Fibroblast of villous mesenchyme (primary cell): ENCODE measurements around the gene VAMP7. TPM values are rescaled to one million over a fixed set of nuclear protein-coding genes. Genes with fewer than 3 reads are reported as not detected.
"Not testable (repeated sequence)": the region's sequence is repeated elsewhere in the genome, so short reads cannot be mapped to it uniquely, and the experiment has no call there.

Experiments
- DNase-seq: peaks from one replicate; pipeline ENCODE4 v3.0.0-alpha.2; 2010; ENCODE audit warnings: low read depth
- H3K4me3 ChIP-seq: 2 replicates; pipeline ENCODE4 v1.5.1; 2011; ENCODE audit warnings: low read depth, mild to moderate bottlenecking, low read length
- CTCF ChIP-seq: IDR thresholded peaks from 2 replicates; pipeline ENCODE4 v1.5.1; 2012; ENCODE audit warnings: low read depth, mild to moderate bottlenecking, low read length; ENCODE audit not compliant: insufficient read depth
- total RNA-seq: library from RNA; depleted of rRNA; stranded (reverse); fragments of >200 nt; gene quantifications from 2 replicates; pipeline ENCODE4 v1.2.3, GENCODE V29; 2012

VAMP7 gene
- total RNA-seq, 1 donor = 58.7 TPM

- H3K4me3 ChIP-seq = no peak overlapping the region
- no peak for DNase-seq
- TF ChIP-seq CTCF = no peak
These were observed 86.6 kb downstream of the VAMP7 start for GRCh38 chrX:155967653-155968325.

GRCh38 chrX:155968326-155968661 lies 87.1 kb downstream of the VAMP7 start:
- H3K4me3 ChIP-seq = no peak overlapping the region
- no peak for DNase-seq
- no peak for TF ChIP-seq CTCF

GRCh38 chrX:155968791-155969190 lies 87.6 kb downstream of the VAMP7 start:
- no peak overlapping the region for H3K4me3 ChIP-seq
- no peak for TF ChIP-seq CTCF
- no peak for DNase-seq

GRCh38 chrX:155971658-155972057 lies 90.5 kb downstream of the VAMP7 start:
- not testable (repeated sequence) for DNase-seq, H3K4me3 ChIP-seq

GRCh38 chrX:155972241-155972640 lies 91.1 kb downstream of the VAMP7 start:
- not testable (repeated sequence) for DNase-seq, H3K4me3 ChIP-seq

- no peak for DNase-seq
- H3K4me3 ChIP-seq = no peak overlapping the region
- no peak for TF ChIP-seq CTCF
These were observed 102.2 kb downstream of the VAMP7 start for GRCh38 chrX:155983326-155983725.

GRCh38 chrX:155985208-155985607 lies 104.1 kb downstream of the VAMP7 start:
- TF ChIP-seq CTCF = no peak
- DNase-seq = no peak
- H3K4me3 ChIP-seq = no peak overlapping the region

- DNase-seq, H3K4me3 ChIP-seq: not testable (repeated sequence)
These were observed 105.8 kb downstream of the VAMP7 start for GRCh38 chrX:155986995-155987394.

- no peak overlapping the region for H3K4me3 ChIP-seq
- no peak for TF ChIP-seq CTCF
- no peak for DNase-seq
These were observed 107.7 kb downstream of the VAMP7 start for GRCh38 chrX:155988859-155989258.
